Activated naive CD4-positive, alpha-beta T cell (primary cell): ENCODE results near the gene TADA3.

Source experiments
- DNase-seq, 4 experiments: peaks; one replicate each; lab custom pipeline; 2025; lab: John Stamatoyannopoulos, UW

TADA3 gene

DNA sequence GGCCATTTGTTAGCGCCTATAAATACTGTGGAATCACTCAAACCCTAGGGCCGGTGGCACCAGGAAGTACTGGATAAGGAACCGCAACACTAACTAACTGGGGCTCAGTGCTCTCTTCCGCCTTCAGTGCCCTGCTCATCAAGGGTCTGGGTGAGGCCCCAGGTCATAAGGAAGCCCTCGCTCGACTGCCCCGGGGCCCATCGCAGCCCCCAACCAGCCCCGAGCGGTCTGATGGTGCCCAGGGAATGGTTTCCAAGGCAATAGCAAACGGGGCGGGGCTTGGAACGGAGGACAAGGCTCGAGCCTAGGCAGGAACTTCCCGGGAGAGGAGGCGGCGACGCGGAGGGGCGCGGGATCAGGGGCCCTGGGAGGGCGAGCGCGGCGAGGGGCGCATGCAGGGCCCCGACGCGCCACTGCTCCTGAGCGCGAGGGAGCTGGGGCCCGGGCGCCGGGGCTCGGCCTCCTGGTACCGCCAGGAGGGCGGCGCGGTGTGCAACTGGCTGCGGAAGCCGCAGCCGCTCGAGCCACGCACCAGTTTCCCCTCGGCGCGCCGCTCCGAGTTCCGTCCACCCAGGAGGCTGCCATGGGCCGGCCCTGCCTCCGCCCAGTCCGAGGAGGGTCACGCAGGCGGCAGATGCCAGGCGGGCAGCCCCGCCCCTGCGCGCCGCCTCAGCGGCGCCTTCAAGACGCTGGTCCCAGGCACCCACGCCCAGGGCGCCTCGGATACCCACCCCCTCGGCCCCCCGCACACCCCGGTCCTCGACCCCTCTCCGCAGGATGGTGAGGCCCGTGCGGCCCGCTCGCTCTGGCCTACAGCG lies 17.6 kb upstream of the TADA3 start, which contains the start of gene TTLL3:
Gene TTLL3 (plus strand): TSS at position 648 of the 818 bp plus-strand sequence. CDS start 400 bp downstream, outside the sequence.
- peak in 2 of 4 experiments; percentile 38 to 49 for DNase-seq

DNA sequence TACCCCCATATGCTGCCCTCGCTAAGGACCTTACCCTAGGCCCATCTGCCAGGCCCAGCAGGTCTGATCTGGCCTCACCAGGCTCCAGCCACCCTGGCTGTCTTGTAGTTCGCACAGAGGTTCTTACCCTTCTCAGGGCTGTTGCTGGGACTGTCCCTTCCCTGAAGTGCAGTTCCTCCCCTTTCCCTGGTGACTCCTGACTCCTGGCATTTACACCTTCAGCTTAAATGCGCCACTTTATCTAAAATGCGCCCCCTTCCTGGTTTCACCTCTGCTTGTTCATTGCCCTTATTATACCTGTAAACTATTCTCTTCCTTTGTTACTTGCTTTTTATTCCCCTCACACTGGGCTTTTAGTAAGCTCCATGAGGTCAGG lies 17.0 kb upstream of the TADA3 start:
- DNase-seq: no peak

DNA sequence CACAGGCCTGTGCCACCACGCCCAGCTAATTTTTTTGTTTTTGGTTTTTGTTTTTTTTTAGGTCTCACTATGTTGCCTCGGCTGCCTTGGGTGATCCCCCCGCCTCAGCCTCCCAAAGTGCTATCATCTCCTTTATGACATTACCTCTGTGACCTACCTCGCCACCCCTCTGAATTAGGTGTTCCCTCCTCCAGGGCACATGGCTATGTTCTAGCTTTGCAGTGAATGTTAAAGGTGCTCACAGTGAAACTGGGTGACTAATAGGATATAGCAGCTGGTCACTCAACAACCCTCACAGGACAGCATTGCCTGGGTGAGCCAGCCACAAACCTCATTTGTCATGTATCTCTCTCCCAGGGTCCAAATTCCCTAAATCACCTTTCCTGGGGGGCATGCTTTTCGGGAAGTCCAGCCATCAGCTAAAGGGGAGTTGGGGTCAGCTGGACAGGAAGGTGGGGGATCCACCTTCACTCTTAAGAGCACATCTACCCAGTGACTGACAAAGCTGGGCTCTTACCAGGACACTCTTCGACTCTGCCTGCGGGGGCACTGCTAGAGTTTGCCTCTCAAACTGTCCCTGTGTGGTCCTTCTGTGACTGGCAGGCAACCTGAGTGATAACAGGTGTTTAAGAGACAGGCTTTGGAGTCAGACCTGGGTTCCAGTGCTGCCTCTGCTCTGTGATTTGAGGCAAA lies 16.2 kb upstream of the TADA3 start:
- peak in 2 of 4 experiments; percentile 11 to 35 for DNase-seq

DNA sequence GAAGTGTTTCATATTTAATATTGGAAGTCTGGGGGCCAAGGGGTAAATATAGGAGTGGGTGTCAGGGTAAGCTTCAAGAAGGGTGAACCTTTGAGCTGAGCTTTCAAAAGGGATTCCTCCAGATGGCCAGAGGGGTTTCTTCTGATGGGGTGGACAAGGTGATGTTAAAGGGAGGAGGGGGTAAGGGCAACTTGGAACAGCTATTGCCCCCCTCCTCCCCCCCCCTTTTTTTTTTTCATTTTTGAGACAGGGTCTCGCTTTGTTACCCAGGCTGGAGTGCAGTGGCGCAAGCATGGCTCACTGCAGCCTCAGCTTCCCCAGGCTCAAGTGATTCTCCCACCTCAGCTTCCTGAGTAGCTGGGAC lies 15.7 kb upstream of the TADA3 start:
- DNase-seq: no peak

GRCh38 chr3:9806688-9807589 lies 14.7 kb upstream of the TADA3 start:
- no peak for DNase-seq

DNA sequence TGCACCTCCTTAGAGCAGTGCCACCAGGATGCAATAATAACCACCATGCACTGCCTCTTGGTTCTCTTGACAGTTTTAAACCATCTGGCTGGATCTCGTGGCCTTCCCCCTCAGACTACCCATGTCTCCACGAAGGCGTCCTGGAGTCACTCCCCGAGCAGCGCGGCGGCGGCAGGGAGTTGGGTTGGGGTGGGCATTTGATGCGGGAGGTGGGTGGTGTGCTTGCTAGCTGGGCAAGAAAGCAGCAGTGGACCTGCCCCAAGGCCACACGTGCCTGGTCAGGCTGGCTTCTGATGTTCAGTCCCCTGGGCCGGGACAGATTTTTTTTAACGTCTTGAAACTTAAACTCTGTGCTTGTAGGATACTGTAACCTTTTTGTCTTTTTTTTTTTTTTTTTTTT lies 13.9 kb upstream of the TADA3 start:
- no peak for DNase-seq

GRCh38 chr3:9804996-9805395 lies 12.7 kb upstream of the TADA3 start:
- no peak for DNase-seq

DNA sequence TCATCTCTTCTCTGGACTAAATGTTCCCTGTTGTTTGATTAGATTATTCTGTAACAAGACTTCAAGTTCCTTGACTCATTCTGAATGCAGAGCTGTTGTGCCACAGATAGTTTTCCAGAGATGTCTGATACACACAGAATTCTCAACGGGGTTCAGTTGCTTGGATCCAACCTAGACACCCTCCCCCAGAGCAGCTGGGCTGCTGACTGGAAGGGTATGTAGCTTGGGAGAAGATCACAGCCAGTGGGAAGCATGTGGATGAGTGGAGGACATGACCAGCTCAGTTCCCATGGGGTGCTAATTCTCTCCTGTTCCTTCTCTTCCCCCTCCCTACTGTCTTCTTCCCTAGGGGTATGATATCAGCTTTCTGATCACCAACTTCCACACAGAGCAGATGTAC lies 11.2 kb upstream of the TADA3 start:
- no peak for DNase-seq

- no peak for DNase-seq
These were observed 8.3 kb upstream of the TADA3 start for GRCh38 chr3:9800529-9800928.

DNA sequence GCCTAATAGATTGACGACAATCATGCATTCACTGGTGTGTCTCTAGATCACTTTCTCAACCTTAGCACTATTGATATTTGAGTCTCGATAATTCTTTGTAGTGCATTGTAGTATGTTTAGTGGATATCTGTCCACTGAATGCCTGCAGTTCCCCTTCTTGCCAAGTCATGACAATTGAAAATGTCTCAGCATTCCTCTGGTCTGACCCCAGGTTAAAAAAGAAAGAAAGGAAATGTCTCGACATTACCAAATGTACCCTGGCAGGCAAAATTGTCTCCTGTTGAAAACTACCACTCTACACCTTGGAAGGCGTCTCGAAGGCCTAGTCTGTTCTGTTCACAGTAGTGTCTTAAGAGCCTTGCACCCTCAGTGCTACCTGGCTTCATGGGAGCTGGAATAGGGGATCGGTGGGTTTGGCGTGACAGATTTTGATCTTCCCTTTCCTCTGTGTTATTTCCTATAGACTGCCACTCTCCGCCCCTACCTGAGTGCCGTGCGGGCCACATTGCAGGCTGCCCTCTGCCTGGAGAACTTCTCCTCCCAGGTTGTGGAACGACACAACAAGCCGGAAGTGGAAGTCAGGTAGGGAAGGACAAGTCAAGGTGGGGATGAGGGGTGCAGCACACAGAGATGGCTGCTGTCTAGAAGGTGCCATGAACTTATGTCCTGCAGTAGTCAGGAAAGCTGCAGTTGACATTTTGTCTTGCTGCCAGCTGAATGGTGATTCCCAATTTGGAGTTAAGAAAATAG lies 5.1 kb upstream of the TADA3 start:
- no peak for DNase-seq

DNA sequence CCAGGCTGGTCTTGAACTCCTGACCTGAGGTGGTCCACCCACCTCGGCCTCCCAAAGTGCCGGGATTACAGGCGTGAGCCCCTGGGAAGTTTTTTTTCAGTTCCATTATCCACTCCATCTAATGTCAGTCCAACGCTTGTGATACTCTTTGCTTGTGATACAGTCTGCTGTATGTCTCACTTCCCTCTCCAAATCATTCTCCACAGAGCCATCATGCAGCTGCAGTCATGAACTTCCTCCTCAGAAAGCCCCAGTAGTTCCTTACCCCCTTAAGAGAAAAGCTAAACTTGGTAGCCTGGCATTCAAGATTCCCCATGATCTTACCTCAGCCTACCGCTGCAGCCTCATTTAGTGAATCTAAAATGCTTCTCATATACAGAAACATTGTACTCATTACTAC lies 2.9 kb upstream of the TADA3 start:
- no peak for DNase-seq

DNA sequence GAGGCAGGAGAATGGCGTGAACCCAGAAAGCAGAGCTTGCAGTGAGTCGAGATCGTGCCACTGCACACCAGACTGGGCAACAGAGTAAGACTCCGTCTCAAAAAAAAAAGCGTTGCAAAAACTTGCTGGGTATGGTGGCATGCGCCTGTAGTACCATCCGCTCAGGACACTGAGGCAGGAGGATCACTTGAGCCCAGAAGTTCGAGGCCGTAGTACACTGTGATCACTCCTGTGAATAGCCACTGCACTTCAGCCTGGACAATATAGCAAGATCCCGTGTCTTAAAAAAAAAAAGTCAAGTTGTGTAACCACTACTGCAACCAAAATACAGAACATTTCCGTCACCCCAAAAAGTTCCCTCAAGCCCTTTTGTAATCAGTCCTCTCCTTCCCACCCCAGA lies 2.1 kb upstream of the TADA3 start:
- DNase-seq: no peak

DNA sequence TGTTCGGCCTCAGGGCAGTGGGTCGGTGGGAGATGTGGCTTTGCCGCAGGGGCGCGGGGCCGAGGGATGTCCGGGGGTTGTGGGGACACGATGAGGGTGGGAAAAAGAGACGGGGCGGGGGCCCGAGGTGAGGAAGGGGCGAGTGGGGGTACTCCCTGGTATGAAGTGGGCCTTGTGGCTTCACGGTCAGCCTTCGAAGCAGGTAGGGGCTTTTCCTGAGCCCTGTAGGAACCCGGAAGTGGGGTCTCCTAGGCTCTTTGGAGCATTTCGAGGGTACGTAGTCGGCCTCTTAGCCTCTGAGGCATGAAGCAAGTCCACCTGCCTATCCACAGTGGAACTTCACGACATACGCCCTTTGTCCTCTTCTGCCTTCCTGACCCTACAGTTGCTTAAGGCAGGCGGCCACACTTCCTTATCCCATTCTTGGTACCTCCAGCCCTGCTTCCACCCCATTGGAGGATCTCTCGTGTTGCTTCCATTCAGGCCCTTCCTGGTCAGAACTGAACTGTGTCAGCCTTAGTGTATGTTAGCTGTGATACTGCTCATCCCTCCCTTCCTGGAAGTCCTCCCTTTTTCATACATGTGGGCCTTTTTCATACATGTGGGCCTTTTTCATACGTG lies 998 bp upstream of the TADA3 start:
- no peak for DNase-seq

- no peak for DNase-seq
These were observed 376 bp downstream of the TADA3 start for GRCh38 chr3:9791790-9792404.

DNA sequence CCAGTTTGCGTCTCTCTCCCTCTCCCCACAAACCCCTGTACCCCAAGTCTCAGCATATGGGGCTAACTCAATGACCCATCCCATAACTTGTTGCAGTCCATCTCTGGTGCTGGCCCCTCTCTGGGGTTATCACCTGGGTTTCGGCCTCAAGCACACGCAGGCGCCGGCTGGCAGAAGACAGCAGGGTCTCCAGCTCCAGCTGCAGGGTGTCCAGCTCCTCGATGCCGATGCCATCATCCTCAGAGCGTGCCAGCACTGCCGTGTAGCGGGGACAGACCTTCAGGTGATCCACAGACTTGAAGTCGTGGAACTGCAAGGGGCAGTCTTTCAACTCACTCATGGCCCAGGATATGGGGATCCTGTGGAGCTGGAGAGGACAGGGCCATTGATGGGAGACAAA lies 1.1 kb downstream of the TADA3 start:
- DNase-seq: no peak

DNA sequence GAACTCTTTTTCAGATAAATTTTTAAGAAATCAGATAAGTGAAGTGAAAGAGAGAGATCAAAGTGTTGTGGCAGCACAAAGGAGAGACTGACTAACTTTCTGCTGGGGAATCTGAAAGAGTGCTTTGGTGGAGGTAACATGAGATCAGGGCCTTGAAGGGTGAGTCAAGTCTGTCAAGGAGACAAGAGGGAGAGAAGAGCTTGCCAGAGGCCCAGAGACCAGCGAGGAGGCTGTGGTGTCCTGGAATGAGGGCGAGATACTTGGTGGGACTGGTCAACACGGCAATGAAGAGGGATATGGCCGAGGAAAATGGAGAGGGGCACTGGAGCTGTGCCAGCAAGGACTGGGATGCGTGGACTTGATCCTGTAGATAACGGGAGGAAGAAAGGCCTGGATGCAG lies 4.6 kb downstream of the TADA3 start:
- no peak for DNase-seq

DNA sequence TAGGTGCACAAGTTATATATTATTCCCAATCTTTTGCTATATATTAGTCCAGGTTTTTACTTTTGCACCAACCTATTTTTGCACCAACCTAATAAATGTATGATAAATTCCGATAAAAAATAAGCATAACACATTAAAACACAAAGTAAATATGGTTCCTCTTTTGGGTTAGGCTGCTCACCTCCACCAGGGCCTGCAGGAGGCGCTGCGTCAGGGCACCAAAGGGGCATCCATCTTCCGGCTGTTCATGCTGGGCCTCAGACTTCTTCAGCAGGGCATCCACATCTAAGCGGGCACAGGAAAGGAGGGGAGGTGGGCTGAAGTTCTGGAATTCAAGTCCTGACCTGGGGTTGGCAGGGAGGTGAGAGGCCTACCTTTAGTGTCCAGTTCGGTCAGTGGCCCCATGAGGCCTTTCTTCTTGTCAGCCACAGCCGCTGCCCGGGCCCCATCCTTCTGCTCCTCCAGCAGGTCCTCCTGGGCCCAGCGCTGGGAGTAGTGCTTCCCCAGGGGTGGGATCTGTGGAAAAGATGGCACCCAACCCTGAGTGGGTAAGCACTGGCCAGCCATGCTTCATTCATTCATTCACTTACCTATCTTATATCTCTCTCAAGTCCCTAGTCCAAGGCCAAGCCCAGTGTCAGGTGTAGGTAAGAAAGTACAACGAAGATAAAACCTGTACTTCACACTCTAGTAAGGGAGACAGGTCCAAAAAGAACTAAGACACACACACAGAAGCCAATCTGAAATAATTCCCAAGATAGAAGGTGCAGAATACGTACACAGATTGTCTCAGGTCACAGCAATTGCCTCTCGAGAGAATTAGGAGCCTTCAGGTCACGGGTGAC lies 5.2 kb downstream of the TADA3 start:
- no peak for DNase-seq

GRCh38 chr3:9786209-9786739 lies 6.0 kb downstream of the TADA3 start:
- no peak for DNase-seq

GRCh38 chr3:9785602-9786001 lies 6.7 kb downstream of the TADA3 start:
- no peak for DNase-seq

DNA sequence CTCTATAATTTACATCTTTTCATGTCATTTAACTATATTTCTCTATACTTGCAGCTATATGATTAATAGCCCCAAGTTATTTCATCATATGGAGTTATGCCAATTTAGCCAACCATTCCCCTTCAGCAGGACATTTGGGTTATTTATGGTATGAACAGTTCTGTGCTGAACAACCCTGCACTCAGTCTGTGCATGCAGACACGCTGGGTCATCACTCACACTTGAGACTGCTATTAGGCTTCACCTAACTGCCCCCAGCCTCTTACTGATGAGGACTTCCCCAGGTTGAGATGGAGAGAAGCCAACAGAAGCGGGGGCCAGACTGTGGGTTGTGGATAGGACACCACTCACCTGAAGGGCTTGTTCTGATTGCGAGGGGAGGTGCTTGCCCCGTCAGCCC lies 7.3 kb downstream of the TADA3 start:
- no peak for DNase-seq
